Measurements from ENCODE around the gene PYGO2.
"Not testable (repeated sequence)": the region's sequence is repeated elsewhere in the genome, so short reads cannot be mapped to it uniquely, and the experiment has no call there.

PYGO2 gene

DNA sequence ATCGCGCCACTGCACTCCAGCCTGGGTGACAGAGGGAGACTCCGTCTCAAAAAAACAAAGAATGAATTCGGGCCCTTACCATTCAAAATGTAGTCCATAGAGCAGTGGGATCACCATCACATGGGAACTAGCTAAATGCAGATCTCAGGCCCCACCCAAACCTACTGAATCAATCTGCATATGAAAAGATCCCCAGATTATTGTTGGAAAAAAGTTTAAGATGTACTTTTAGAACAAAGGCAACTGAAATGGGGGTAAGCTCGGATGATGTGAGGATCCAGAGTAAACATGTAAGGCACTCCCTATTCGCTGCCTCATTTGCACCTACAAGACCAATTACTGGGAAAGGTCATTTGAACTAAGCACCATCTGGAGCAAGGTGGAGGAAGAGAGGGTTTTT, 20.8 kb upstream of the PYGO2 start:
- Histone ChIP-seq H3K27me3 (ENCODE audit: insufficient read depth, low read length) (no peaks in the 10 kb centered on the region), H3K9me3 (ENCODE audit: low read length) (no peaks in the 10 kb centered on the region), H2AFZ (ENCODE audit: low read depth, low read length) (peak overlapping the region; percentile 44), H3K36me3 (ENCODE audit: insufficient read depth, low read length) (peaks cover 19% of the 10 kb centered on the region), H3K4me1 (ENCODE audit: insufficient read depth, low read length) (peaks cover 10% of the 10 kb centered on the region), H3K4me3 (ENCODE audit: low read length) (peak overlapping the region; percentile 62)

- Histone ChIP-seq H2AFZ (ENCODE audit: low read depth, low read length) (no peak overlapping the region), H3K36me3 (ENCODE audit: insufficient read depth, low read length) (peaks cover 13% of the 10 kb centered on the region), H3K9me3 (ENCODE audit: low read length) (no peaks in the 10 kb centered on the region), H3K4me1 (ENCODE audit: insufficient read depth, low read length) (peaks cover 17% of the 10 kb centered on the region), H3K27me3 (ENCODE audit: insufficient read depth, low read length) (no peaks in the 10 kb centered on the region), H3K4me3 (ENCODE audit: low read length) (no peak overlapping the region)
Measured at GRCh38 chr1:154978360-154978759, 16.8 kb upstream of the PYGO2 start.

GRCh38 chr1:154977762-154978161, 16.2 kb upstream of the PYGO2 start:
- H3K4me3 ChIP-seq (ENCODE audit: low read length); H2AFZ ChIP-seq (ENCODE audit: low read depth, low read length); H3K27me3 ChIP-seq (ENCODE audit: insufficient read depth, low read length); H3K9me3 ChIP-seq (ENCODE audit: low read length): not testable (repeated sequence)
- Histone ChIP-seq H3K36me3 (ENCODE audit: insufficient read depth, low read length) (peaks cover 13% of the 10 kb centered on the region), H3K4me1 (ENCODE audit: insufficient read depth, low read length) (peaks cover 20% of the 10 kb centered on the region)

DNA sequence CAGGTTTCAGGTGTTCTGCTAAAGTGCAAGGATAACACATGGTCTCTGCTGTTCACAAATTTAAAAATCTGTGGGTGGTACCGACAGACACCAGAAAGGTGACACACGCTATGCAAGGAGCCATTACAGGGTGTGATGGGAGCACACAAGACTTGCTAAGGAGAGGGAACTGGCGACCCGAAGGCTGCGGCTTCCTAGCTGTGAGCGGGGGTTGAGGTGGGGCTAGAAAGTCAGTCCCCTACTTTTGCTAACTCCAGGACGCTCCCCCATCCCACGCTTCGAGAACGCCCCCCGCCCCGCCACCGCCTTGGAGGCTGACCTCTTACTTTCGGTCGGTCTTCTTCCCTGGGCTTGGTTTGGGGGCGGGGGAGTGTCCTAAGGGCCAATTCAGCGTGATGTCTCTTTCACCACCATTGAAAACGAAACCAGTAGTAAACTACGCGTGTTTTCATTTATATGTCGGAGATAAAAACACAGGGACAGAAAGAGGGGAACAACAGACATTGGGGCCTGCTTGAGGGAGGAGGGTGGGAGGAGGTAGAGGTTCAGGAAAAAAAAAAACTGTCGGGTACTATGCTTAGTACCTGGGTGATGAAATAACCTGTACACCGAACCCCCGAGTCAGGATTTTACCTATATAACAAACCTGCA, 14.0 kb upstream of the PYGO2 start:
- peak overlapping the region; percentile 0 for H2AFZ ChIP-seq (ENCODE audit: low read depth, low read length)
- peaks cover 37% of the 10 kb centered on the region for H3K4me1 ChIP-seq (ENCODE audit: insufficient read depth, low read length)
- H3K4me3 ChIP-seq (ENCODE audit: low read length): peak overlapping the region; percentile 89
- H3K36me3 ChIP-seq (ENCODE audit: insufficient read depth, low read length): peaks cover 13% of the 10 kb centered on the region
- H3K27me3 ChIP-seq (ENCODE audit: insufficient read depth, low read length): no peaks in the 10 kb centered on the region
- H3K9me3 ChIP-seq (ENCODE audit: low read length): no peaks in the 10 kb centered on the region

DNA sequence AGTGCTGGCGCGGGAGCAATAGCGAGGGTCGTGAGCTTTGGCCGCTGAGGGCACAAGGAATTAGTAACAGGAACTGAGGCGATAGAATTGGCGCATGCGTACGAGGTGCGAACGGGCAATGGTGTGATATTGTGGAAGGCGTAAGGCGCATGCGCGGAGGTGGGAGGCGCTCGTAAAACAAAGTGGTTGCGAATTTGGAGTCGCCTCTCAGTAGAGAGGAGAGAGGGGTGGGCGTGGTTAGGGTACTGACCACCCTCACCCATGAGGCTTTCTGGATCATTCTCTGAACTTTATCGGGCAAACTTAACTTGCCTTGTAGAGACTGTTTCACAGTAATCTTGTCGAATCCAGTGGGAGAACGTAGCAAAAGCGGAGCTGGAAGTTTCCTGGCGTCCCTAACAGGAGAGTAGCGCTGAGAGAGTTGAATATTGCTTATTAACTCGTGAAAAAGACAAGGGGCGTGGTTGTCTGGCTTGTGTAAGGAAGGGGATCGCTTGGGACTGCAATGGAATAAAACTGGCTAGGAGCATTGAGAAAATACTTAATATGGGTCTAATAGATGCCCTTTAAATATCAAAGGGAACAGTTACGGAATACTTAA, 13.3 kb upstream of the PYGO2 start:
- Histone ChIP-seq H3K27me3 (ENCODE audit: insufficient read depth, low read length) (no peaks in the 10 kb centered on the region), H3K36me3 (ENCODE audit: insufficient read depth, low read length) (peaks cover 13% of the 10 kb centered on the region), H3K4me3 (ENCODE audit: low read length) (peak overlapping the region; percentile 89), H3K9me3 (ENCODE audit: low read length) (no peaks in the 10 kb centered on the region), H3K4me1 (ENCODE audit: insufficient read depth, low read length) (peaks cover 44% of the 10 kb centered on the region), H2AFZ (ENCODE audit: low read depth, low read length) (peak overlapping the region; percentile 0)

DNA sequence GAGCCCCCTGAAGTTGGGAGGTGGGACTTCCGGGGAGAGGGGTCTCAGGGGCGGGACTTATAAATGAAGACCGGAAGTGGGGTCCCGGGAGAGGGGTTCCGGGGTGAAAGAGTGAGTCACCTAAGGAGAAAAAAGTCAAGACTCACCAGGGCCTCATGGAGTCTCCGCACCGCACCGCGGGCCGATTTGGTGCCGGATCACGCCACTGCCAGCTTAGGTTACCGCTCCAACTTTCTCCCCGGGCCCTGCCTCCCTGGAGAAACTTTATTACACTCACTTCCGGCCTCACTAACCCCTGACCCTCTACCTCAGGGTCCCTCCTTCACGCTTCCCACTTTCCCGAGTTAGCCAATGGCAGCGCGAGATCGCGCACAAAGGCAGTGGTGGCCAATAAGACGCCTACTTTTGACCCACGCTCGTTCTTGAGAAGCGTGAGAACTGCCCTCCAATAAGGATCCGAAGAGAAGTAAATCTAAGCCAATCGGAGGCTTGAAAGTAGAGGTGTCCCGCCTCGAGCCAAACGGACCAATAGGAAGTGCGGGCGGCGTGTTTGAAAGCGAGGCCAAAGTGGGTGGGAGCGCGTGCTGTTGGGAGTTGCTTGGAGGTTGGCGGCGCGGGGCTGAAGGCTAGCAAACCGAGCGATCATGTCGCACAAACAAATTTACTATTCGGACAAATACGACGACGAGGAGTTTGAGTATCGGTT, 12.7 kb upstream of the PYGO2 start, which contains the start of gene CKS1B:
Gene CKS1B (plus strand): TSS at position 580 of the 706 bp plus-strand sequence. CDS start 65 bp downstream, at position 645.
- H3K9me3 ChIP-seq (ENCODE audit: low read length): no peaks in the 10 kb centered on the region
- H3K4me1 ChIP-seq (ENCODE audit: insufficient read depth, low read length): peaks cover 50% of the 10 kb centered on the region
- peak within 1 kb of the TSS; percentile 89 for H3K4me3 ChIP-seq (ENCODE audit: low read length)
- H2AFZ ChIP-seq (ENCODE audit: low read depth, low read length): peak within 1 kb of the TSS; percentile 46
- H3K27me3 ChIP-seq (ENCODE audit: insufficient read depth, low read length): no peaks in the 10 kb centered on the region
- peaks cover 11% of the 10 kb centered on the region for H3K36me3 ChIP-seq (ENCODE audit: insufficient read depth, low read length)

DNA sequence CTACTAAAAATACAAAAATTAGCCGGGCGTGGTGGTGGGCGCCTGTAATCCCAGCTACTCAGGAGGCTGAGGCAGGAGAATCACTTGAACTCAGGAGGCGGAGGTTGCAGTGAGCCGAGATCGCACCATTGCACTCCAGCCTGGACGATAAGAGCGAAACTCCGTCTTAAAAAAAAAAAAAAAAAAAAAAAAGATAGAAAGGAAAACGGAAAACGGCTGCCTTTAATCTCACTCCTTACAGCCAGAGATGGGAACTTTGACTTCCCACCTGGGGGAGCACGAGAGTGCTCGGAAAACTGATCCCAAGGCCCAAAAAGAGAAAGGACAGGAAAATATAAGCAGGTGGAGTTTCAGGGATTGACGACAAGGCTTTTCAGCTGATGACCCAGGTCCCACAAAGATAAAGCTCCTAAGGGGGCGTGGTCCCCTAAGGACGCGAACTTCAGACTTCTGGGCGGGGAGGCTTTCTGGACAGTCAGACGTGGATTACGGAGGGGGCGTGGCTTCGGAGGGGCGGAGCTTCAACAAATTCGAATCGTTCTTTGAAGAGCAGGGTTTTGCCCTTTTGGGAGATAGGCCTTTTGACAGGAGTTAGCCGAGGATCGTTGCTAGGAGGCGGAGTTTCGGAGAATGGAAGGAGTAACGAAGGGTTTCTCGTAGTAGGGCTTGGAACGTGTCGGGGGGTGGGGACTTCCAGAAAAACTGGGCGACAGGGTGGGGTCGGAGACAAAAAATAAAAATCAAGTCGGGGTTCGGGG, 11.9 kb upstream of the PYGO2 start:
- peaks cover 55% of the 10 kb centered on the region for H3K4me1 ChIP-seq (ENCODE audit: insufficient read depth, low read length)

GRCh38 chr1:154972517-154973343, 11.1 kb upstream of the PYGO2 start:
- H3K27me3 ChIP-seq (ENCODE audit: insufficient read depth, low read length): no peaks in the 10 kb centered on the region
- H2AFZ ChIP-seq (ENCODE audit: low read depth, low read length): no peak overlapping the region
- no peaks in the 10 kb centered on the region for H3K9me3 ChIP-seq (ENCODE audit: low read length)
- peak overlapping the region; percentile 3 for H3K4me3 ChIP-seq (ENCODE audit: low read length)
- H3K36me3 ChIP-seq (ENCODE audit: insufficient read depth, low read length): peaks cover 6% of the 10 kb centered on the region
- H3K4me1 ChIP-seq (ENCODE audit: insufficient read depth, low read length): peaks cover 56% of the 10 kb centered on the region

More for the DNA sequence above, 11.9 kb upstream of the PYGO2 start:
- Histone ChIP-seq H2AFZ (ENCODE audit: low read depth, low read length) (peak overlapping the region; percentile 46), H3K4me3 (ENCODE audit: low read length) (peak overlapping the region; percentile 89), H3K36me3 (ENCODE audit: insufficient read depth, low read length) (peaks cover 8% of the 10 kb centered on the region), H3K27me3 (ENCODE audit: insufficient read depth, low read length) (no peaks in the 10 kb centered on the region), H3K9me3 (ENCODE audit: low read length) (no peaks in the 10 kb centered on the region)

- H3K36me3 ChIP-seq (ENCODE audit: insufficient read depth, low read length): peaks cover 7% of the 10 kb centered on the region
- H3K4me3 ChIP-seq (ENCODE audit: low read length): no peak overlapping the region
Measured at GRCh38 chr1:154972213-154972516, 10.6 kb upstream of the PYGO2 start.

GRCh38 chr1:154971341-154971998, 9.9 kb upstream of the PYGO2 start:
- Histone ChIP-seq H3K4me3 (ENCODE audit: low read length) (peak overlapping the region; percentile 40), H3K27me3 (ENCODE audit: insufficient read depth, low read length) (no peaks in the 10 kb centered on the region), H3K36me3 (ENCODE audit: insufficient read depth, low read length) (peaks cover 14% of the 10 kb centered on the region), H3K9me3 (ENCODE audit: low read length) (no peaks in the 10 kb centered on the region), H2AFZ (ENCODE audit: low read depth, low read length) (no peak overlapping the region), H3K4me1 (ENCODE audit: insufficient read depth, low read length) (peaks cover 51% of the 10 kb centered on the region)

More at GRCh38 chr1:154972213-154972516, 10.6 kb upstream of the PYGO2 start:
- no peaks in the 10 kb centered on the region for H3K27me3 ChIP-seq (ENCODE audit: insufficient read depth, low read length)
- no peaks in the 10 kb centered on the region for H3K9me3 ChIP-seq (ENCODE audit: low read length)
- H2AFZ ChIP-seq (ENCODE audit: low read depth, low read length): no peak overlapping the region
- H3K4me1 ChIP-seq (ENCODE audit: insufficient read depth, low read length): peaks cover 56% of the 10 kb centered on the region

DNA sequence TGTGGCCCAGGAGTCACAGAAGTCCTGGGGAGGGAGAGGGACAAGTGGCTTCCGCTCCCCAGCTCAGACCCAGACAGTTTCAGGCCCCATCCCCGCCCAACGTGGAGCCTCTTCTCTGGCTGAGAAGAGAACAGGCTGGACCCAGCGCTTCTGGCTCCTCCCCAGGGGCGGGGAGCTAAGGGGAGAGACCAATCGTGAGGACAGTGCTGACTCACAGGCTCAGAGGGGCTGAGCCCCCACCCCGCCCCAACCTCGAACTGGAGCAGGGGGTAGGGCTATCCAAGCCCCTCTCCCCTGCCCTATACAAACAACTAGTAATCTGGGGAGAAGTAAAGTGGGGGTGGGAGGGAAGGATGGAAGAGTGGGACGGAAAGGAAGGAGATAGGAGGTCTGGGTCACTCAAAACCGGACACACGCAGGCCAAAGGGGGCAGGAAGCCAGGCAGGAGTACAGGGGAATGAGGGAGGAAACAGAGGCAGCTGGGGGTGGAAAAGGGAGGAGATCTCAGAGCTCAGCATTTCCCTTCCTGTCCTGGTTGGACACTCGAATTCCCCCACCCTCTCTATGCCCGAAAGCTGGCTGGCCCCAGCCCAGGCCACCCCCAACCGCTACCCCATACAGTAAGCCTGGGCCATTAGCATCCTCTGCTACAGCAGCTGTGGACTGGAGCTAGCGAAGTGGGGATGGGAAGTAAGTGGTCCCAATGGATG, 9.2 kb upstream of the PYGO2 start, which contains the start of gene SHC1:
Gene SHC1 (minus strand): TSS at position 117 of the 710 bp plus-strand sequence. CDS start 221 bp downstream, outside the sequence.
- Histone ChIP-seq H3K27me3 (ENCODE audit: insufficient read depth, low read length) (no peaks in the 10 kb centered on the region), H3K4me1 (ENCODE audit: insufficient read depth, low read length) (peaks cover 44% of the 10 kb centered on the region), H3K4me3 (ENCODE audit: low read length) (peak within 1 kb of the TSS; percentile 40), H2AFZ (ENCODE audit: low read depth, low read length) (no peak within 1 kb of the TSS), H3K9me3 (ENCODE audit: low read length) (no peaks in the 10 kb centered on the region), H3K36me3 (ENCODE audit: insufficient read depth, low read length) (peaks cover 21% of the 10 kb centered on the region)
